ENCODE results near the gene ARF6.
A peak's percentile ranks its signal among the peaks of the same experiment; 100 is the strongest.
"Not testable (repeated sequence)": the region's sequence is repeated elsewhere in the genome, so short reads cannot be mapped to it uniquely, and the experiment has no call there.

The ARF6 gene

DNA sequence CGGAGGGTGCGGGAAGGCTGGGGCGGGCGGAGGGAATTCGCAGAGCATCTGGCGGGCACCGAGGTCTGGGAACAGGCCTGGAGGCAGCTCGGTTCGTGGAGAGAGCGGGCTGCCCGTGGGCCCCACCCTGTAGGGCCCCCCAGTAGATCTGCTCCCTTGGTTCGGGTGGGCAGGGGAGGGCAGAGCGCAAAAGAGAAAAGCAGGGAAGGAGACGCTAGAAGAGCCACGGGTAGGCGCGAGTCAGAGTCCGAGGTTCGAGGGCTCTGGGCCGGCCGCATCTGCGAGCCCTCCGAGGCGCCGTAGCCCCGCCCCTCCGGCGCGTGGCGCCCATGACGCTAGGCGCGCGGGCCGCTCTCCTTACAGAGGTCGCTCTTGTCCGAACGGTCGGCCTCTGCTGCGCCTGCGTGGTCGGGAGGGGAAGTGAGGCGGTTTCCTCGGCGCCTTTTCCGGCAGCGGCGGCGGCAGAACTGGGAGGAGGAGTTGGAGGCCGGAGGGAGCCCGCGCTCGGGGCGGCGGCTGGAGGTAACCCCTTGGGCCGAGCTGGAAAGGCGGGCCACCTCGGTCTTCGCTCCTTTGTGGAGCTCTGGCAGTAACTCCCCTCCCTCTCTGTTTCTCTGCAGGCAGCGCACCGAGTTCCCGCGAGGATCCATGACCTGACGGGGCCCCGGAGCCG, at the start of gene ARF6:
Gene ARF6 (plus strand): TSS at position 447 of the 673 bp plus-strand sequence. CDS start 655 bp downstream, outside the sequence.
- peak; percentile 80 for DNase-seq (ENCODE audit: low spot score)

DNA sequence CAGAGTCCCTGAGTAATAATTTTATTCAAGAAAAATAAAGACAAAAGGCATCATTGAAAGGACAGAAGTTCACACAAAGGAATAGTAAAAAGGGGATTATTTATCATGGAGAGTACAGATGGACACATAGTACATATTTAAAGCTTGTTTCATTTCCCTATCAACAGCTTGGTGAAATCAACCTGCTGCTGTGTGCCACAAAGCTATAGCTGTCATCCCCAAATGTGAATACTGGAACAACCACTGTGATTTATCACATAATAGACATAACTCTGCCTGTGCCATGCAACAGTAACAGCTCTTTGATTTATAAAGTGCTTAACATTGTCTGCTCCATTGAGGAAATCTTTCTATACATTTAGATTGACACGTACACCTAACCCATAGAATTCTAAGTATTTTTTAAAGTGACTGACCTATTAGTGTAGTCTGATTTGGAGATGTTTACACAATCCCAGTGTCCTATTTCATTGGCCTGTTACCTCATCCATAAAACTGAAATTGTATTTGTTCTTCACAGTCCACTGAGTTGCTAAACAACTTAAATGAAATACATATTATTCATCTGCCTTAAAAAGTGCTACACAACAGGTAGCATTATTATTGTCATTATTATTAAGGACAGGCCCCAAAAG, 43.6 kb upstream of the ARF6 start:
- no peak for DNase-seq (ENCODE audit: low spot score)

DNA sequence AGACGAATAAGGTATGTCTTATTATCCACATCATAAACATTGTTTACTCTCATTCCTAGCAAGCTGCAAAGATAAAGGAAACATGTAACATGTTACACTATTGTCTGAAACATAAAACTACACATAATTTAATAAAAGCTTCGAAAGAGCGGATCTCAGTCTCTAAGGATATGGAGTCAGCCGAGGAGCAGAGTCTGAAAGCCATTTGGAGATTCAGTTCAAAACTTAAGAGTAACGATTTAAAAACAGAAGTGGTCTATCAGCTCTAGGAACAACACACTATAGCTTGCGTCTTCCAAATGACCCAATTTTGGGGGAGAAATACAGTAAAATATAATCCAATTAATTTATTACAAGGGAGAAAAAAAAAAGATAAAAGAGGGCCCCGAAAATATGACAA, 41.1 kb upstream of the ARF6 start:
- DNase-seq (ENCODE audit: low spot score): no peak

DNA sequence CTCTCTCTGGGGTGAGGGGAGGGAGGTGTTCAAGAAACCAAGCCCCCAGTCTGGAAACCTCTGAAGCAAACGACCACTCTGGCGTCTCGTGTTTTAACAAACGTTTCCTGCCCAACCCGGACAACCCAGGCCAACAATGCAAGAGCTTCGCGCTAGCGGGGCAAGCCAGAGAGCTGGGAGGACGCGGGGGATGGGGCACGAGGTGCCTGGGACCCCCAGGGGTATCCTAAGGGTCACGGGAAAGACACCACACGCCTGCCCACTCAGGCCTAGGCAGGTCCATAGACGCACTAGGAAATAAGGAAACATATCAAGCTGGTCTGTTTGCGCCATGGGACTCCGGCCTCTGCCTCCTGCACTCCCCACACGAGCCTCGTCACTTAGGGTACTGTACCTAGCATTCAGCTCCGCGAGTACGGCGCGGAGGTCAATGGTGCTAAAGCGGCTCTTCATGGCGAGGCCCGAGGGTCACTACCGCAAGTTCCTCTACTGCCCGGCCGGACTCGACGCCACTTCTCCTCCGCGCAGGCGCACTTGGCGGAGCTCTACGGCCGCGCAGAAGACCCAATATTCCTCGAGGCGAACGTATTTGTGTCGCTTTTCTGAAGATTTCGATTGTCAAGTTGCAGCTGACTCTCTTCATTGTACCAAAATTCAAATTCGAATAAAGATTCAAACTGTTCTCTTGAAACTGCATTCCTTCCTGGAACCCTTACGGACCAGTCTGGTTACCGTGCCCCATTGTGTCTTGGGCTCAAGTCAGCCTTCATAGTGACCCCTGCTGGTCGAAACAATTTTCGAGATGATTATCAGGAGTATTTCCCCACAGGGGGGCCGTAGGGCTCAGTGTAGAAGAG, 40.4 kb upstream of the ARF6 start, which contains the start of gene NEMF:
Gene NEMF (minus strand): TSS at position 488 of the 857 bp plus-strand sequence. CDS start 35 bp downstream, at position 453.
- DNase-seq (ENCODE audit: low spot score): peak; percentile 48

DNA sequence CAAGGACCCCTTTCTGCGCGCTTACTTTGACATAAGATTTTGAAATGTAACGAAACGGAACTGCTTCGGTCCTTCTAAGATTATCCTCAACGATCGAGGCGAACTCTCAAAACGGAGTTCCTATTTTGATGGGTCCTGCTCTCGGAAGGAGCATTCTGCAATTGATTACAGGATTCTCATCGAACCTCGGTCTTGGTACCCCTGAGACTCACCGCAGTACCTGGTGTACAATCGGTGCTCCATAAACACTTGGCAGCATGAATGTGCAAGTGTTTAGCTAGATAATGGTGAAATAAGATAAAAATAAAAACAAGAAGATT, 39.8 kb upstream of the ARF6 start:
- no peak for DNase-seq (ENCODE audit: low spot score)

DNA sequence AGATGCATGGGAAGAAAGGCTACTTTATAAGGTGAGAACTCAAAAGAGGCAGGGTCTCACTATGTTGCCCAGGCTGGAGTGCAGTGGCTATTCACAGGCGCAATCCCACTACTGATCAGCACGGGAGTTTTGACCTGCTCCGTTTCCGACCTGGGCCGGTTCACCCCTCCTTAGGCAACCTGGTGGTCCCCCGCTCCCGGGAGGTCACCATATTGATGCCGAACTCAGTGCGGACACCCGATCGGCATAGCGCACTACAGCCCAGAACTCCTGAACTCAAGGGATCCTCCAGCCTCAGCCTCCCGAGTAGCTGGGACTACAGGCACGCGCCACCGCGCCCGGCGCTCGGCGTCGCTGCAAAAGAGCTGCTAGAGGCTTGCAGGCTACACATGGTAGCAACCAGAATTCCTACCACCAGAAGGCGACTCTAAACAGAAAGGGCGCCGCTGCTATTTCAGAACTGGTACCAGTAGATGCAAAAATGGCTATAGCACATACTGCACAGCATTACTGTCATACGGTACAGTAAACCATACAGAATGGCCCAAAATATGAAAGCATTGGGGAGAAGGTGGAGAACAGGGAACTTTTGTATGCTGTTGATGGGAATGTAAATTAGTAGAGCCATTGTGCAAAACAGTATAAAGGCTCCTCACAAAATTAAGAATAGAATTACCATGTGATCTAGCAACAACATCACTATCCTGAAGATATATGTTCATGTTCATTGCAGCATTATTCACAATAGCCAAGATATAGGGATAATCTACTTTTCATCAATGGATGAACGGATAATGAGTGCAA, 39.1 kb upstream of the ARF6 start:
- no peak for DNase-seq (ENCODE audit: low spot score)

DNA sequence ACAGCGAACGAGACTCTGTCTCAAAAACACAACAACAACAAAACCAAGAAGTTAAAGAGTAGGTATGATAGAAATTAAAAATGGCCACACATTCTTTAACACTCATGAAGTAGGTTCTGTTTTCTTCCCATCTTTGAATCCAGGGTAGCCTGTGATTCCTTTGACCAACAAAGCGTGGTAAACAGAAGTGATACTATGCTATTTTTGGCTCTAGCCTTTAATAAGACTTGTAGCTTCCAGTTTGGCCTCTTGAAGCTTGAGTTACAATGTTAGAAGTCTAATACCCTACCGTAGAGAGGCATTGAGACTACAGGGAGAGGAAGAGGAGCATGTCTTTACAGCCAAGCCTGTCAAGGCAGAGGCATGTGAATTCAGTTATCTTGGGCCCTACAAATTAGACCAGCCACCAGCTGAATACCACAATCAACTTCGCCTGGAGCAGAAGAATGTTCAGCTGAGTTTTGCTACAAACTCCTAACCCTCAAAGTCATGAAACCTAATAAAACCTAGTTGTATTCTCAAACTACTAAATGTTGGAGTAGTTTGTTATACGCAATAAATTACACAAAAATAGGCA, 35.4 kb upstream of the ARF6 start:
- DNase-seq (ENCODE audit: low spot score): no peak

DNA sequence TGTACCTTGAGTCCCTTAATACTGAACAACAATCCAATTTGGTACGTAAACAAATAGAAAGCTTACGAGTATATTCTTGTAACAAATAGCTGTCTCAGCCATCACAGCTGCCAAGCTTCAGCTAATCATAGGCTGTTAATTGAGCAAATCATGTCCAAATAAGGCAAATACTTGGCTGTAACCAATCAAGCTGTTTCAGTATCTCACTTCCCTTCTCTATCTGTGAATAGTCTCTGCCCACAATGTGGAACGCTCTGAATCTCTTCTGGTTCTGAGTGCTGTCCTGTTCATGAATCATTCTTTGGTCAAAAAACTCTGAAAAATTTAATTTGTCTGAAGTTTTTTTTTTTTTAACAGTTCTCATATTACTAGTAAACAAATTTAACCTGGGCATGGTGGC, 34.5 kb upstream of the ARF6 start:
- DNase-seq (ENCODE audit: low spot score): no peak

DNA sequence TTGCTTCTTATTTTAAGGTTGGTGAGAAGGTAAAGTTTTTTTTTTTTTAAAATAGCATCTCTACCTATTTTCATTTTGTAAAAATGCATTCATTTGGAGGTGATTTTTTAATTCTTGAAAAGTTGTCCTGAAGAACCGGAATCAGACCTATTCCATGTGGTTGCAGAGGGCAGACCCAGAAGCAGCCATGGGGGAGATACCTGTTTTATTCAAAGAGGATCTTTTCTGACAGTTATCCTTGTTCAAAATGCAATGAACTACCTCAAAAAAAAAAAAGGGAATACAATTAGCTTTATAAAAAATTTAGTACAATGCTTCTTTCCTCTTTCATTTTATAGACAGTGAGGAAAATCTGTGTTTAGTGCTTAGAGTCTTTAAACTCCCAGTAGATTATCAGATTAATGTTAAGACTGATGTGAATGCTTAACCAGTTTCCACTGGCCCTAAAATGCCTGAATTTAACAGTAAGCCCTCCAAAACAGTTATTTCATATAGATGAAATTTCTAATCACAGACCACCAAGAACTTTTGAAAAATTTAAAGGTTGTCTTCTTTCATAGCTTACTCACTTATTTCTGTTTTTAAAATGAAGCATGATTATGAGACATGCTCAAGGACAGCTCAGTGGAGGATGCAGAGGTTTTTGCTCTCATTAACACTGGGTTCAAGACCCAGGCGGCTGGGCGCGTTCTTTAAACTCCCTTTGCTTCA, 31.7 kb upstream of the ARF6 start:
- no peak for DNase-seq (ENCODE audit: low spot score)

DNA sequence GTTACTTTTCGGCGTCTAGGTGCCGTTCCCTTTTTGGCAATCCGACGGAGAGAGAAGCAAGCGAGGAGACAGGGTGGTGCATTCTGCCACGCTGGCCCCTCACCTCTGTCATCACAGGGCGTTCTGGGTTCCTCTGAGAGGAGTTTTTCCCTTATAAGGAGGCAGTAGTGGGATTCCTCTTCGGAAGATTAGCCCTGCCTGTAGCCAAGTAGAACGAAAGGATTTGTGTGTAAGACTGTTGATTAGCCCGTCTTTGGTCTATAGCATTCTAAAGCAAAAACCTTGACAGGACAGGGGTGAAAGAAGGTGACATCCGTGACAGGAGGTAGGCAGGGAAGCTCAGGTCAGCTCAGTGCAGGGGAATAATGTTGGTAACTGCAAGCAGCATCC, 31.2 kb upstream of the ARF6 start:
- no peak for DNase-seq (ENCODE audit: low spot score)

DNA sequence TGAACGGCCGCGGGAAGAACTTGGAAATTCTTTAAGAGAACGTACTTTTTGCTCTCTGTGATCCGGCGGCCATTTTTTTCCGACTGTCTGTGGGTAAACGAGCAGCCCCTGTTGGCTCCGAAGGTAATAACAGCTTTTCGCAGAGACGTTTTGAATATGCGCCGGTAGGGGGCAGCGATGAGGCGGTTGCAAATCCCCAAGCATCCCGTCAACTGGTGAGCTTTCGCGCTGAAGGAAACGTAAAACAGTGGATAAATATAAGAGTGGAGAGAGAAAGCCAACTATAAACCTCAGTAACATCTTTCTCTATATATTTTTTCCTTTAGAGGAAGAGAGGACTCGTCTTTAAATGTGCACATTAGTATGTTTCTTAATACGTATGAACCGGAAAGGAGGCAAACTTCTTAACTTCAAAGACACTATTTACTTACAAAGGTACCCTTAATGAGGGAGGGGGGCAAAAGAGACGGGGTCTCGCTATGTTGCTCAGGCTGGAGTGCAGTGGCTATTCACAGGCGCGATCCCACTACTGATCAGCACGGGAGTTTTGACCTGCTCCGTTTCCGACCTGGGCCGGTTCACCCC, 30.7 kb upstream of the ARF6 start:
- DNase-seq (ENCODE audit: low spot score): no peak

DNA sequence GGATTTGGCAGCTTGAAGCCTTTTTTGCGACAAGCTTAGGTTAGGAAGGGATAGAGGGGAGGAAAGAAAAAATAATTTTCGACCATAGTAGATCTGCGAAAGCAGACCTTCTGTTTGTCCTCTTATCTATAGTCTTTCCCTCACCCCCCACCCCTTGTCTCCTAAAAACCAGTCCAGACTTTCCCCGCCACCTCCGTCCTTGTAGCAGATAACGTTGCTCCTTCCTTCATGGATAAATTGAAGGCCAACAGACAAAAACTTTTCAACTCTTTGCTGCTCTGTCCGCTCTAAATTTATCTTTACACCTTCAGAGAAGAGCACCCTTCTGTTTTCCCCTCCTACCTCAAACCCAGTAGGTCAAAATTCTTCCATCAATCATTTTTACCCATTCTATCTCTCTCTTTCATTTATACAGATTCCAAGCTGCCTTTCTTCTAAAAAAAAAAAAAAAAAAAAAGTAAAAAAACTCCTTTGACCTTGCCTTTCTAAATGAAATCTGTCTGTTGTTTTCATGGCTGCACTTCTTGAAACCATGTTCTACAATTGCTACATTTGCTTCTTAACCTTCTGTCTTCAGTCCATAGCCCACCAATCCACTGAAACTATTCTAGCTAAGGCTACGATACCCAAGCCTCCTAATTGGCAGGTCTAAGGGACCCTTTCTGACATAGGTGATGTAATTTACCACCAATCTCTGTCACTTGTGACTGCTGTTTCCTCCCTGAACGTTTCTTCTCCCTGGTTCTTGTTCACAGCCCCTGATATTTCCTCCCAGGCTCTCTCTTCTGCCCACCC, 29.2 kb upstream of the ARF6 start:
- DNase-seq (ENCODE audit: low spot score): no peak

DNA sequence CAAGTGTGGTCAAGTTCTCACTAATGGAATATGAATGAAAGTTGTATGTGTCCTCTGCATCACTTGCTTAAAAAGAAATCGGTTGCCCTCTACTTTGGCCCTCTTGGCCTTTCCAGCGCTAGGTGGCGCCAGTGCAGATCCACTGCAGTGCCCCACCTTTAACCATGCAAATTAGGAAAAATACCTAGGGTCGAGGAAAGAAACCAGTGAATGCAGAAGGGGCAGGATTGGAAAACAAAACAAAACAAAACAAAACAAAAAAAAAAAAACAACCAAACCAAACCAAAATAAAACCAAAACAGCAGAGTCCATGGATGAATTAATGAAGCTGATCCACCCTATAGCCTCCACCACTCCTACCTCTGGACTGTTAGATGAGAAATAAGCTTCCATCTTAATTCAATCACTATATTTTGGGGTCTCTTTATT, 27.4 kb upstream of the ARF6 start:
- DNase-seq (ENCODE audit: low spot score): no peak

DNA sequence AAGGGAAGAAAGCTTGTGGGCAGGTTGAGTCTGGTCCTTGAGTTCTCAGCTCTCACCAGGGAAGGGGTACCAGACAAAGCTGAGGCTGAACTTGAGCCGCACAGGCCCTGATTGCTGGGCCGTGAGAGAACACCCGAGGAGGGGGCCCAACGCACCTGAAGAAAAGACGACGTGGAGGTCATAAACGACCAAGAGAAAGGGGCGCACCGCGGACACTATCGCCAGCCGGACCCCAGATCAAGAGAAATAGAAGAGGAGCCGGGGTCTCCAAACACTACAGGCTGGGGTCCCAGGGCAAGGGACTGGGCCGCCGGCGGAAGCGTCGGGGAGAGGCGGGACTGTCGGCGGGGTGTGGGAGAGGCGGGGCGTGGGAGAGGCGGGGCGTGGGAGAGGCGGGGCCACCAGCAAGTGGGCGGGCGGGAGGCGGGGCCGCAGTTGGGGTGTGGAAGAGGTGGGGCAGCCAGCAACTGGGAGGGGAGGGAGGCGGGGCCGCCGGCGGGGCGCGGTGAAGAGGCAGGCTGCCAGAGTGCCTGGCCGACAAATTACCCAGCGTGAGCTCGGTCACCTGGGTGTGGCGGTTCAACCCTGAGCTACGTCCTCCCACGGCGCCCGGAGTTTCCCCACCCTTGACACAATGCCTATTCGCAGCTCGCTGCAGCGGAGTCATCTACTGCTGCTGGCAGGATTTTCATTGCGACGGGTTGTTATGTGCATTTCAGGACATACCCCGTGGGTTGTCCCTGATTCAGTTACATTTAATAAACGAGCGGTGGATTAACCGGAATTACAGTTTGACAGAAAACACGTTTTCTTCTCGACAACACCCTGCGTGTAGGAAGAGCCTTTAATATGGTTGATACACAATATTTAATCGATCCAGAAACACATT, 24.8 kb upstream of the ARF6 start:
- DNase-seq (ENCODE audit: low spot score): peak; percentile 77

DNA sequence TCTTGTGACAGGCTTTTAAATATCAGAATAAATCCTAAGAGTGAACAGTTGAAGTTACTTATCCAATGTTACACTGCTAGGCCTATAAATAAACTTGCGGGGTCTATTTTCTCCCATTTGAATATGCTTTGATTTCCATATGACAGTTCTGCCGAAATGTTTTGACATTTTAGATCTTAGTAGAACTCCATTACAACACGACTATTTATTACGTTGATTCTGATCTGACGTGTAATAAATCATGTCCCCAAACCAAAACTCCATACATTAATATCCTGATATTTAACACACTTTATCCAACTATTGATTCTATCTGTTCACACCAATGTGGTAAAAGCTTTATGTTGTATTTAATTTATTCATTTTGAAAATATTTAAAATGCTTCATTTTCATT, 24.2 kb upstream of the ARF6 start:
- no peak for DNase-seq (ENCODE audit: low spot score)

DNA sequence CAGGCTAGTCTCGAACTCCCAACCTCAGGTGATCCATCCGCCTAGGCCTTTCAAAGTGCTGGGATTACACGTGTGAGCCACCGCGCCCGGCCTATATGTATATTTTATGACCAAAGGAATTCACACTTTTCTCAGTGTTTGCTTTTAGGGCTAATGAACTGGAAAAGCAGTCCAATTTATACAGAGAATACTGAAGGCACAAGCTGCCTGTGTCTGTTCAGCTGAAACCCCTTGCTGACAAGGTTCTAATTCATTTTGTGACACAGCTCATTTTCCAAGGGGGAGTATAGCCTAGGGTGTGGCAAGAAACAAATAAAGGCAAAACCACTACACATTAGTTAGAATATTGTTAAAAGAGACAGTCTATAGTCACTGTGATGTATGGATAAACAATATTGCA, 22.0 kb upstream of the ARF6 start:
- DNase-seq (ENCODE audit: low spot score): no peak

DNA sequence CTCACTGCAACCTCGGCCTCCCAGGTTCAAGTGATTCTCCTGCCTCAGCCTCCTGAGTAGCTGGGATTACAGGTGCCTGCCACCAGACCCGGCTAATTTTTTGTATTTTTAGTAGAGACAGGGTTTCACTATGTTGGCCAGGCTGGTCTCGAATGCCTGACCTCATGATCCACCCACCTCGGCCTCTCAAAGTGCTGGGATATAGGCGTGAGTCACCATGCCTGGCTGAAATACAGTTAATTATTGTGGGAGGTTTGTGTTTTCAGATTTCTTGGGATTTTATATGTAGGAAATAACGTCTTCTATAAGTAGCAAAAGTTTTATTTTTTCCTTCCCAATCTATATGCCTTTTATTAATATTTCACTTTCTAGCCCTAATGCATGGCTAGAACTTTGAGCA, 19.3 kb upstream of the ARF6 start:
- not testable (repeated sequence) for DNase-seq (ENCODE audit: low spot score)

DNA sequence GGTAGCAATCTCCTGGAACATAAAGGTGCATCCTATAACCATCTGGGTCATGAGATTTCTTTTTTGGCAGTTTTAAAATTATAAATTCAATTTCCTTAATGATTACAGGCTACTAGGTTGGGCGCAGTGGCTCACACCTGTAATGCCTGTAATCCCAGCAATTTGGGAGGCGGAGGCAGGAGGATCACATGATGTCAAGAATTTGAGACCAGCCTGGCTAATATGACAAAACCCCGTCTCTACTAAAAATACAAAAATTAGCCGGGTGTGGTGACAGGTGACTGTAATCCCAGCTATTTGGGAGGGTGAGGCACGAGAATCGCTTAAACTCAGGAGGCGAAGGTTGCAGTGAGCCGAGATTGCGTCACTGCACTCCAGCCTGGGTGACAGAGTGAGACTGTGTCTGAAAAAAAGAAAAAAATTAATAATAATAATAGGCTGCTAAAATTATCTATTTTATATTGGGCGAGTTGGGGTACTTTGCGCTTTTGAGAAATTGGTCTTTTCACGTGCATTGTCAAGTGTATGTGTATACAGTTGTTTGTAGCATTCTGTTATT, 17.2 kb upstream of the ARF6 start:
- DNase-seq (ENCODE audit: low spot score): no peak
